ENCODE data around the gene ADNP2. TPM values are rescaled to one million over a fixed set of nuclear protein-coding genes. Genes with fewer than 3 reads are reported as not detected.

Gene ADNP2
- total RNA-seq, 4 donors from 2014 or later: 18.1 to 22.6 (median 19.9) TPM

GRCh38 chr18:80097201-80097600, 11.9 kb upstream of the ADNP2 start:
- intact Hi-C loops (cut with DNase I; ENCODE audit: low total_unique reads): no loop called here
- 70 to 95% methylated on average over 9 of the region's 9 CpGs for WGBS, 2 donors
- H3K4me3 ChIP-seq (ENCODE audit: low read depth, poor library complexity, severe bottlenecking): no peak overlapping the region
- TF ChIP-seq POLR2A (IDR thresholded peaks at IDR 0.05): no peak
- no peak for TF ChIP-seq CTCF (IDR thresholded peaks at IDR 0.05)
- no peak for DNase-seq (ENCODE audit: low spot score in 2 of 2)

GRCh38 chr18:80103231-80103630, 5.8 kb upstream of the ADNP2 start:
- 54 to 64% methylated on average over 6 of the region's 6 CpGs for WGBS, 2 donors
- no peak for TF ChIP-seq CTCF (IDR thresholded peaks at IDR 0.05)
- no peak for TF ChIP-seq POLR2A (IDR thresholded peaks at IDR 0.05)
- no peak for DNase-seq (ENCODE audit: low spot score in 2 of 2)
- intact Hi-C loops (cut with DNase I; ENCODE audit: low total_unique reads): no loop called here
- H3K4me3 ChIP-seq (ENCODE audit: low read depth, poor library complexity, severe bottlenecking): no peak overlapping the region

GRCh38 chr18:80104364-80104779, 4.7 kb upstream of the ADNP2 start:
- no peak overlapping the region for H3K4me3 ChIP-seq (ENCODE audit: low read depth, poor library complexity, severe bottlenecking)
- DNase-seq (ENCODE audit: low spot score in 2 of 2): no peak
- TF ChIP-seq CTCF (IDR thresholded peaks at IDR 0.05) (no peak), POLR2A (IDR thresholded peaks at IDR 0.05) (no peak)
- 61 to 64% methylated on average over 7 of the region's 7 CpGs for WGBS, 2 donors
- intact Hi-C loops (cut with DNase I; ENCODE audit: low total_unique reads): no loop called here

GRCh38 chr18:80105369-80106167, 3.5 kb upstream of the ADNP2 start:
- intact Hi-C loops (cut with DNase I; ENCODE audit: low total_unique reads): no loop called here
- whole genome bisulfite sequencing, 2 donors: 81 to 83% methylated on average over 13 of the region's 13 CpGs
- no peak overlapping the region for H3K4me3 ChIP-seq (ENCODE audit: low read depth, poor library complexity, severe bottlenecking)

GRCh38 chr18:80106482-80107051, 2.5 kb upstream of the ADNP2 start:
- WGBS, 2 donors: 45 to 50% methylated on average over 5 of the region's 6 CpGs
- intact Hi-C loops (cut with DNase I; ENCODE audit: low total_unique reads): no loop called here
- no peak for DNase-seq (ENCODE audit: low spot score in 2 of 2)
- no peak overlapping the region for H3K4me3 ChIP-seq (ENCODE audit: low read depth, poor library complexity, severe bottlenecking)
- TF ChIP-seq CTCF (IDR thresholded peaks at IDR 0.05) (no peak), POLR2A (IDR thresholded peaks at IDR 0.05) (no peak)

More at GRCh38 chr18:80105369-80106167, 3.5 kb upstream of the ADNP2 start:
- DNase-seq (ENCODE audit: low spot score in 2 of 2): no peak
- TF ChIP-seq CTCF (IDR thresholded peaks at IDR 0.05) (no peak), POLR2A (IDR thresholded peaks at IDR 0.05) (no peak)
